GM12801 (cell line): ENCODE measurements around the gene KANK4.

Experiments
- CTCF ChIP-seq: IDR thresholded peaks from one replicate; pipeline ENCODE4 v1.5.1; 2011; ENCODE audit warnings: control low read depth; ENCODE audit not compliant: insufficient read length; ENCODE audit errors: extremely low read depth

Gene KANK4

DNA sequence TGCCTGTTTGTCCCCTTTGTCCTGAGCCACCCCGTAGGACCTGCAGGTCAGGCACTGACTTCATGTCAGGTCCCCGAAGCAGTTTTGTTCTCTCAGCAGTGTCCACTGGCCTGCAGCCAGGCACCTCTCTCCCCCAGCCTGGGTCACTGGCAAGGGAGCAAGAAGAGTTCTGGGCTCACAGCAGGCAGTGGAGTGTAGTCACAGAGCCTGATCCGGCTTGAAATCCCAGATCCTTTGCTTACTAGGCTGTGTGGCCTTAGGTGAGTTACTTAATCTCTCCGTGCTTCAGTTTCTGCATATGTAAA lies 90.4 kb downstream of the KANK4 start:
- TF ChIP-seq CTCF = no peak

DNA sequence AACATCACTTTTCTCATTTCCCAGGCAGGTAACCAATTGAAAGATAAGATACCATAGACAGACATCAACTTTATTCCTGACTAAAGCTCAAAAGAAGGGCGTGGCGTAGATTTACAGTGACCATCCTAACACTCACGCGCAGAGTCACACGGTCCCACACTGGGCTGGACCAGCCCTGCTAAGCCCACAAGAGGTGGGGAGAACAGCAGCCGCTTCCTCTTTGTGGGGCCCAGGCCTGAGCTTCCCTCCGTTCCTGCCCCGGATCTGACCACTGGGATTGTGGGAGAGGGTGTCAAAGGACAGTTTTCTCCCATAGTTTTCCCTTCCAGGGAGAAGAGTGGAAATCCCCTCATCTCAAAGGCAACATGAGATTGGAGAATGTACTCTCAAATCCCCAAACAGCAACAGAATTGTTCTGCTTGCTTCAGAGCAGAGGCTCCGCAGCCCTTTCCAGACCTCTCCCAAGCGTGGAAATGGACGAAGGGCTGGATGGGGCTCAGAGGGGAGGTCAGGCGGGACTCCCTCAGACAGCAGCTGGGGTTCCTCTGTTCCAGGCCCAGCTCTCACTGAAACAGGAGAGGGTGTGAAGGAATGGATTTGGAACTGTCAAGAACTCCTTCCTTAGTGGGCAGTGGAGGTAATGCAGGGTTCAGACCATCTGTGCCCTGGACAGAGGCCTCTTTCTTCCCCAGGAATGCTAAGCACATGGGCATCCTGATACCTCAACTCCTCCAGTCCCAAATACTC lies 90.9 kb downstream of the KANK4 start:
- no peak for TF ChIP-seq CTCF

DNA sequence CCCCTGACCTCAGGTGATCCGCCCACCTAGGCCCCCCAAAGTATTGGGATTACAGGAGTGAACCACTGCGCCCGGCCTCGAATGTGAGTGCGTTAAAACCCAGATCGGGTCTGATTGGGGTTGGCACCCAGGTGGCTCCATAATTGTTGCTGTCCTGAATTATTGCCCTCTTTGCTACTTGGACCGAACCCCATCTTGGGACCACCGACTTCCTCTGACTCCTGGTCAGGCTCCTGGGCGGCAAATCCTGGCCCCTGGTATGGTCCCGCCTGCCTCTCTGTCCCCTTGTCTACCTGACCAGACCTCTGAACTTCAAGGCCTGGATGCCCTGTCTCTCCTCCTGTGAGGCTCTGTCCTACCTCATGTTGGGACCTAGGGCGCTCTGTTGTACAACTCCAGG lies 91.7 kb downstream of the KANK4 start:
- TF ChIP-seq CTCF = no peak

DNA sequence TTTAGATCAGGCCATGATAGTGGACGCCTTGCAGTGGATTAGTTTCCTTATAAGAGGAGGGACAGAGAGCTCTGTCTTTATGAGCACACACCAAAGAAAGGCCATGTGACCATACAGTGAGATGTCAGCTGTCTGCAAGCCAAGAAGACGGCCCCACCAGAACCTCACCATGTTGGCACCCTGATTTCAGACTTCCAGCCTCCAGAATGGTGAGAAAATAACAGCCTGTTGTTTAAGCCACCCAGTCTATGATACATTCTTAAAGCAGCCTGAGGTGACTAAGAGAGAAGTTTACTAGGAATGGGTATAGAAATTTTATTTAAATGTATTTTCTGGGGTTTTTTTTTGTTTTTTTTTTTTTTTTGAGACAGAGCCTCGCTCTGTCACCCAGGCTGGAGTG lies 95.1 kb downstream of the KANK4 start:
- TF ChIP-seq CTCF = no peak

DNA sequence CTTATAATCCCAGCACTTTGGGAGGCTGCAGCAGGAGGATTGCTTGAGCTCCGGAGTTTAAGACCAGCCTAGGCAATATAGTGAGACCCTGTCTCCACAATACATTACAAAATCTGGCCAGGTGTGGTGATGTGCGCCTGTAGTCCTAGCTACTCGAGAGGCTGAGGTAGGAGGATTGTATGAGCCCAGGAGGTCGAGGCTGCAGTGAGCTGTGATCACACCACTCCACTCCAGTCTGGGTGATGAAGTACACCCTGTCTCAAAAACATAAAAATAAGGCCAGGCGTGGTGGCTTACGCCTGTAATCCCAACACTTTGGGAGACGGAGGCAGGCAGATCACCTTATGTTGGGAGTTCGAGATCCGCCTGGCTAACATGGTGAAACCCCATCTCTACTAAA lies 96.9 kb downstream of the KANK4 start:
- no peak for TF ChIP-seq CTCF

- TF ChIP-seq CTCF = no peak
Observed at GRCh38 chr1:62221171-62221570, 98.1 kb downstream of the KANK4 start.

DNA sequence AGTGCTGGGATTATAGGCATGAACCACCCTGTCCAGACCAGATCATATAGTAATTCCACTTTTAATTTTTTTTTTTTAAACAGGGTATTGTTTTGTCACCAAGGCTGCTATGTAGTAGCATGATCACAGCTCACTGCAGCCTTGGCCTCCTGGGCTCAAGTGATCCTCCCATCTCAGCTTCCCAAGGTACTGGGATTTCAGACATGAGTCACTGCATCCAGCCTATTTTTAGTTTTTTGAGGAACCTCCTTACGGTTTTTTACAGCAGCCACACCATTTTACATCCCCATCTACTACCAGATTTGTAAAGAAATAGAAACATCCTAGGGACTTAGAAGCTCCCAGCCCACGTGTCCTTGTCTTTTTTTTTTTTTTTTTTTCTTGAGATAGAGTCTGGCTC lies 100.6 kb downstream of the KANK4 start:
- no peak for TF ChIP-seq CTCF
